ENCODE results near the gene SLC30A2.

The SLC30A2 gene

GRCh38 chr1:25996966-25997827 lies 48.7 kb downstream of the SLC30A2 start:
- DNase-seq (ENCODE audit: low read depth), result no peak

- no peak for DNase-seq (ENCODE audit: low read depth)
Observed at GRCh38 chr1:25994402-25995150, 51.3 kb downstream of the SLC30A2 start.

GRCh38 chr1:25993197-25993951 lies 52.5 kb downstream of the SLC30A2 start:
- no peak for DNase-seq (ENCODE audit: low read depth)

GRCh38 chr1:25992689-25993171 lies 53.2 kb downstream of the SLC30A2 start:
- no peak for DNase-seq (ENCODE audit: low read depth)

- DNase-seq (ENCODE audit: low read depth), result no peak
Observed at GRCh38 chr1:25991937-25992688, 53.8 kb downstream of the SLC30A2 start.

GRCh38 chr1:25990702-25991395 lies 55.1 kb downstream of the SLC30A2 start:
- peak; percentile 11 for DNase-seq (ENCODE audit: low read depth)

GRCh38 chr1:25990251-25990650 lies 55.7 kb downstream of the SLC30A2 start:
- DNase-seq (ENCODE audit: low read depth), result no peak

- DNase-seq (ENCODE audit: low read depth), result no peak
Observed at GRCh38 chr1:25989440-25990234, 56.3 kb downstream of the SLC30A2 start.

- no peak for DNase-seq (ENCODE audit: low read depth)
Observed at GRCh38 chr1:25987951-25988350, 58.0 kb downstream of the SLC30A2 start.
